ENCODE results near the gene TMPRSS3.

Gene TMPRSS3

DNA sequence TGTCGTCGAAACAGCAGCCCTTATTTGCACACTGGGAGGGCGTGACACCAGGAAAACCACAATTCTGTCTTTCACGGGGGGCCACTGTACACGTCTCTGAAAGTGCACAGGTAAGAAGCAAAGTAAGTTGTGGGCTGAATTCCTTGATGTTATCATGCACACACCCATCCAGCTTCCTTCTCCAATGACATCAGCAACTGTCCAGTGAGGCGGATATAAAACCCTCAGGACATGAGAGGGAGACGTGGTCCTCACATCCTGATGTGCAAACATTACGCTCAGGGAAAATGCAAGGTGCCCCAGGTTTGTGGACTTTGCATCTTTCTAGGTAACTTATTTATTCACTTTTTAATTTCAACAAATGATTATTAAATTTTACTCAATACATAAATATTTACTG, 32.5 kb downstream of the TMPRSS3 start:
- TF ChIP-seq CTCF (IDR thresholded peaks at IDR 0.05; ENCODE audit: control insufficient read depth, extremely low read depth, insufficient read depth), result no peak
- H3K4me3 ChIP-seq (ENCODE audit: low read depth, low read length), result no peak overlapping the region
- no peak for DNase-seq (ENCODE audit: low read depth)

DNA sequence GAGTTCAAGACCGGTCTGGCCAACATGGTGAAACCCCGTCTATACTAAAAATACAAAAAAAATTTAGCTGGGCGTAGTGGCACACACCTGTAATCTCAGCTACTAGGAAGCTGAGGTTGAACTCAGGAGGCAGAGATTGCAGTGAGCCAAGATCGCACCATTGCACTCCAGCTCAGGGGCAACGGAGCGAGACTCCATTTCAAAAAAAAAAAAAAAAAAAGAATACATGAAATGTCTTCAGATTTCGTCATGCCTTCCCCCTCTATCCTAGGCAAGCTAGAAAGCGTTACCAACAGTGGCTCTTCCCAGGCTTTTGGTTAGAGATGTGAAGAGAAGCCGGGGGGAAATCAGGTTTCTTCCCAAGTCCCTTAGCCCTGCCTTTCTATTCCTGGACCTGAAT, 33.2 kb downstream of the TMPRSS3 start:
- no peak for TF ChIP-seq CTCF (IDR thresholded peaks at IDR 0.05; ENCODE audit: control insufficient read depth, extremely low read depth, insufficient read depth)
- H3K4me3 ChIP-seq (ENCODE audit: low read depth, low read length), result no peak overlapping the region
- no peak for DNase-seq (ENCODE audit: low read depth)

DNA sequence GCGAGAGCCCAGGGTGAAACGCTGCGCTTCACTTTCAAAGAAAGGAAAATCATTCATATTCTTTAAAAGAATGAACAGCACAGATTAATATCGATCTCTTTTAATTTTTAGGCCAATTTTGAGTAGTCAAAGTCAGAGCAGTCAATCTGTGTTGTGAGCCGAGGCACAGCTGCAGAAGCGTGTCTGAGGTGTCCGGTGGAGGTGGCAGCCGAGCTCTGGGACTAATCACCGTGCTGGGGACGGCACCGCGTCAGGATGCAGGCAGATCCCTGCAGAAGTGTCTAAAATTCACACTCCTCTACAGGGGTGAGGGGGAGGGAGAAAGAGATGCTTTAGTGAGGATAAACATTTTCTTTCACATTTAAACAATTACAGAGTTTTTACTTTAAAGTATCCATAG, 33.7 kb downstream of the TMPRSS3 start:
- DNase-seq (ENCODE audit: low read depth), result no peak
- no peak overlapping the region for H3K4me3 ChIP-seq (ENCODE audit: low read depth, low read length)
- no peak for TF ChIP-seq CTCF (IDR thresholded peaks at IDR 0.05; ENCODE audit: control insufficient read depth, extremely low read depth, insufficient read depth)

GRCh38 chr21:42361286-42361685, 34.6 kb downstream of the TMPRSS3 start:
- no peak overlapping the region for H3K4me3 ChIP-seq (ENCODE audit: low read depth, low read length)
- TF ChIP-seq CTCF (IDR thresholded peaks at IDR 0.05; ENCODE audit: control insufficient read depth, extremely low read depth, insufficient read depth), result no peak
- no peak for DNase-seq (ENCODE audit: low read depth)

- TF ChIP-seq CTCF (IDR thresholded peaks at IDR 0.05; ENCODE audit: control insufficient read depth, extremely low read depth, insufficient read depth), result no peak
- H3K4me3 ChIP-seq (ENCODE audit: low read depth, low read length), result no peak overlapping the region
- no peak for DNase-seq (ENCODE audit: low read depth)
Measured at GRCh38 chr21:42360317-42360716, 35.5 kb downstream of the TMPRSS3 start.

- H3K4me3 ChIP-seq (ENCODE audit: low read depth, low read length), result no peak overlapping the region
- TF ChIP-seq CTCF (IDR thresholded peaks at IDR 0.05; ENCODE audit: control insufficient read depth, extremely low read depth, insufficient read depth), result no peak
- no peak for DNase-seq (ENCODE audit: low read depth)
Measured at GRCh38 chr21:42358937-42359336, 36.9 kb downstream of the TMPRSS3 start.

DNA sequence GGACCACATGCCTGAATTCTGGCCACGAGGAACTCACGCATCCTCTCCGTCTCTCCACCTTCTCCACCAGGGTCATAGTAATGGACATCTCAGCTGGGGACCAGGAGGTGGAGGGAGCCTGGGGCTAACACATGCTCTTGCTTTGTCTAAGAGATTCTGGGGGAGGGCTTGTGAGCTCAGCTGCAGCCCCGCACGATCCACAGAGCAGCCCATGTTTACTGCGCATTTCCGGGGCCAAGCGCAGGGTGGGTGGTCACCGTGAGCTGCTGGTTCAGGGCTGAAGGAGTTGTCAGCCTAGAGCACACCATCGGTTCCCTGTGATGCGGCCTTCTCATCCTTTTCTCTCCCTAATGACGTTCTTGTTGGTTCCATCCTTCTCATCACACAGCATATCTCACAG, 37.6 kb downstream of the TMPRSS3 start:
- DNase-seq (ENCODE audit: low read depth), result no peak
- H3K4me3 ChIP-seq (ENCODE audit: low read depth, low read length), result no peak overlapping the region
- TF ChIP-seq CTCF (IDR thresholded peaks at IDR 0.05; ENCODE audit: control insufficient read depth, extremely low read depth, insufficient read depth), result no peak

Data from LNCaP clone FGC (cell line).